ENCODE measurements around the gene MRPL14.

Gene MRPL14

GRCh38 chr6:44082872-44083321, 44.4 kb downstream of the MRPL14 start:
- no peak overlapping the region for H3K4me3 ChIP-seq (ENCODE audit: low read depth, low read length)
- in situ Hi-C loops (cut with HindIII; ENCODE audit: low sequenced_read_pairs), result no loop called here
- DNase-seq (ENCODE audit: low read depth, low spot score), result no peak
- TF ChIP-seq, protein P1, sequence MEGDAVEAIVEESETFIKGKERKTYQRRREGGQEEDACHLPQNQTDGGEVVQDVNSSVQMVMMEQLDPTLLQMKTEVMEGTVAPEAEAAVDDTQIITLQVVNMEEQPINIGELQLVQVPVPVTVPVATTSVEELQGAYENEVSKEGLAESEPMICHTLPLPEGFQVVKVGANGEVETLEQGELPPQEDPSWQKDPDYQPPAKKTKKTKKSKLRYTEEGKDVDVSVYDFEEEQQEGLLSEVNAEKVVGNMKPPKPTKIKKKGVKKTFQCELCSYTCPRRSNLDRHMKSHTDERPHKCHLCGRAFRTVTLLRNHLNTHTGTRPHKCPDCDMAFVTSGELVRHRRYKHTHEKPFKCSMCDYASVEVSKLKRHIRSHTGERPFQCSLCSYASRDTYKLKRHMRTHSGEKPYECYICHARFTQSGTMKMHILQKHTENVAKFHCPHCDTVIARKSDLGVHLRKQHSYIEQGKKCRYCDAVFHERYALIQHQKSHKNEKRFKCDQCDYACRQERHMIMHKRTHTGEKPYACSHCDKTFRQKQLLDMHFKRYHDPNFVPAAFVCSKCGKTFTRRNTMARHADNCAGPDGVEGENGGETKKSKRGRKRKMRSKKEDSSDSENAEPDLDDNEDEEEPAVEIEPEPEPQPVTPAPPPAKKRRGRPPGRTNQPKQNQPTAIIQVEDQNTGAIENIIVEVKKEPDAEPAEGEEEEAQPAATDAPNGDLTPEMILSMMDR (IDR thresholded peaks at IDR 0.05; ENCODE audit: low read depth, low read length), result no peak

DNA sequence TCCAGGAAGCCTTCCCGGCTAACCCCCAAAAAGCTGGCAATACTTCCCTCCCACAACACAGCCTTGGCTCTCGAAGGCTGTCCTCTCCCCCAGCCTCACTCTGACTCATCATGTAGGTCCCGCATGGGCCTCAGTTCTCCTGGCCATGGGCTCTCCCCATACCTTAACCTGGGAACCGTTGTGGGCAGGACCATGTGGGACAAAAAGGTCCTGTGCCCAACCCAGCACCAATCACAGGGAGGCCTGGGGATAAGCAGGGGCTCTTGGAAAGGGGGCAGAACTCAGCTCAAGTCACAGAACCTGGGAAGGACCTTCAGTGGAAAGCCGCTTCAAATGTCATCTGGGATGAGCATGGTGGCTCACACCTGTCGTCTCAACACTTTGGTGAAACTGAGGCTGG, 45.5 kb downstream of the MRPL14 start:
- in situ Hi-C loops (cut with HindIII; ENCODE audit: low sequenced_read_pairs), result no loop called here
- no peak for DNase-seq (ENCODE audit: low read depth, low spot score)
- no peak overlapping the region for H3K4me3 ChIP-seq (ENCODE audit: low read depth, low read length)
- TF ChIP-seq, protein P1 (IDR thresholded peaks at IDR 0.05; ENCODE audit: low read depth, low read length), result no peak

DNA sequence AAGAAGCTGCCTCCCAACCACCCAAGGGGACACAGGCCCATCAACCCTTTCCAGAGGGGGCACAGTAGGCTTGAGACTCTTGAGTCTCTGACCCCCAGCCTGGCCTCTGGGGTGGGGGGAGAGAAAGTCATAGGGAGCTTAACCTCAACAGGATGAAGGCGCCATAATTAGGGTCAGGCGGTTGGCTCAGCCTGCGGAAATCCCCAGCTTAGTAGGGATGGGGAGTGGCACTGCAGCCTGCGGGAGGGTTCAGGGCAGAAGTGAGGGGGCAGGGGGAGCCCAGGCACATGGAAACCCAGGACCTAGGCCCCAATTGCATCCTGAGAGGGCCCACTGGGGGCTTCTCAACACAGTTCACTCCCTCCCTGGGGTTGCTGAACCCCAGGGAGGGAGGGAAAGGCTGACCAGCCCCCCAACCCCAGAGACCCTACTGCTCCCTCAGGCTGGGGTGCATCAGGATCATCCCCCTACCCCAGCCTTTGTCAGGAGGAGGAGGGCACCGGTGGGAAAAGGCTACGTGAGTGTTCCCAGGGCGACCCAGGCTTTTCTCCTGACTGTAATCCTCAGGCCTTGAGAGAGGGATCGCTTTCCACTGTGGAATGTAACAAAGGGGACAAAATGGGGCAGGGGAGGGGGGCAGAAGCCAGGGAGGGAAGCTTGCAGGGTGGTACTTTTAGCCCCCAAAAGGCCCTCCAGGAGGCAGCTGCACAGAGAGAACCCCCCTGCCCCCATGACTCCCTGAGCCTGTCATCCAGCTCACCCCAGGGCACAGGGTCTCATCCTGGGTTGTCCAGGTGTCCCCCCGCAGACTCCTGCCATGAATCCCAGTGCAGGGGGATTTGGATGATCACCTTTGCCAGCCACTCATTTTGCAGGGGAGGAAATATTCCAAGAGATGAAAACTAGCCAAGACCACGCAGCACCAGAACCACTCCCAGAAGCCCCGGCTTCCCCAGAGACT, 46.4 kb downstream of the MRPL14 start:
- in situ Hi-C loops (cut with HindIII; ENCODE audit: low sequenced_read_pairs), result no loop called here
- TF ChIP-seq, protein P1 (IDR thresholded peaks at IDR 0.05; ENCODE audit: low read depth, low read length), result no peak
- H3K4me3 ChIP-seq (ENCODE audit: low read depth, low read length), result no peak overlapping the region
- DNase-seq (ENCODE audit: low read depth, low spot score), result no peak

- in situ Hi-C loops (cut with HindIII; ENCODE audit: low sequenced_read_pairs), result no loop called here
- TF ChIP-seq, protein P1 (IDR thresholded peaks at IDR 0.05; ENCODE audit: low read depth, low read length), result no peak
- no peak for DNase-seq (ENCODE audit: low read depth, low spot score)
- H3K4me3 ChIP-seq (ENCODE audit: low read depth, low read length), result no peak overlapping the region
These were observed 47.6 kb downstream of the MRPL14 start for GRCh38 chr6:44079672-44080071.

GRCh38 chr6:44078827-44079671, 48.2 kb downstream of the MRPL14 start:
- in situ Hi-C loops (cut with HindIII; ENCODE audit: low sequenced_read_pairs), result no loop called here
- DNase-seq (ENCODE audit: low read depth, low spot score), result peak; percentile 69
- H3K4me3 ChIP-seq (ENCODE audit: low read depth, low read length), result no peak overlapping the region
- TF ChIP-seq, protein P1 (IDR thresholded peaks at IDR 0.05; ENCODE audit: low read depth, low read length), result peak; percentile 83

DNA sequence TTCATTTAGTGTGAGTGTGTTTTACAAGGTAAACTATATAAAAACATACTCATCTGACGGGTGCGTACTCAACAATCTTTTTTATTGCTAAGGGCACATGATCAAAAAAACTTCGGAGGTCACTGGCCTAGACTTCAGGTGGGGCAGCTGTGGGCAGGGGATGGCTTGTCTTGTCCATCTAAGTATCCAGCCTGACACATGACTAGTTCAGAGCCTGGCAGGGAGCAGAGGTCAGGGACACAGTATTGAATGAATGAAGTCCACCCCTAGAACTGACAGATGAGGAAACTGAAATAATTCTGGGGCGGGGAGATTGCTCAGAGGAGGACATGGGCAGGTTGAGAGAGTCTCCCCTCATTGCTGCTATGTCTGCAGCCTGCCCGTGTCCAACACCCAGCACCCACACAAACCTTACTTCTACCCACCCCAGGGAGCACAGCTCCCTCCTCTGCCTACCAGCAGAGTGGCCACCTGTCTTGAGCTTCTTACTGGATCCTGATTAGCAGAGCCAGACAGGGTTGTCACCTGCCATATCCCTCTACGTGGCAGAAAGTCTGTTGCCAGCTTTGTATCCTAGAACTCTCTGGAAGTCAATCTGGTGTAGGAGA, 48.9 kb downstream of the MRPL14 start:
- H3K4me3 ChIP-seq (ENCODE audit: low read depth, low read length), result no peak overlapping the region
- TF ChIP-seq, protein P1 (IDR thresholded peaks at IDR 0.05; ENCODE audit: low read depth, low read length), result no peak
- in situ Hi-C loops (cut with HindIII; ENCODE audit: low sequenced_read_pairs), result no loop called here
- DNase-seq (ENCODE audit: low read depth, low spot score), result no peak
